ENCODE results near the gene ICAM3.

The ICAM3 gene

GRCh38 chr19:10292206-10292788, 47.1 kb downstream of the ICAM3 start:
- DNase-seq (ENCODE audit: low read depth in 2 of 2), result peak in 1 of 2 donors; percentile 62

DNA sequence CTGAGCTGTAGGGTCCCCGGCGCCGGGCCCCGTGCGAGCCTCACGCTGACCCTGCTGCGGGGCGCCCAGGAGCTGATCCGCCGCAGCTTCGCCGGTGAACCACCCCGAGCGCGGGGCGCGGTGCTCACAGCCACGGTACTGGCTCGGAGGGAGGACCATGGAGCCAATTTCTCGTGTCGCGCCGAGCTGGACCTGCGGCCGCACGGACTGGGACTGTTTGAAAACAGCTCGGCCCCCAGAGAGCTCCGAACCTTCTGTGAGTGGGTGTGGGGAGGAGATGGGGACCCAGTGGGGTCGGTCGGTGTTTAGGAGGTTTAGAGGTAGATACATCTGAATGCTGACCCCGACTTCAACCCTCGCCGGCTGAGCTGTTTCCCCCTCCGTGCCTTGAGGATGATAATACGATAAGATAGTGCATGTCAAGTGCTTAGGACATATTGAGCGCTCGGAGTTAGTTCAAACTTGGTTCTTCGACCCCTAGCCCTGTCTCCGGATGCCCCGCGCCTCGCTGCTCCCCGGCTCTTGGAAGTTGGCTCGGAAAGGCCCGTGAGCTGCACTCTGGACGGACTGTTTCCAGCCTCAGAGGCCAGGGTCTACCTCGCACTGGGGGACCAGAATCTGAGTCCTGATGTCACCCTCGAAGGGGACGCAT, 47.7 kb downstream of the ICAM3 start:
- DNase-seq (ENCODE audit: low read depth in 2 of 2), result no peak

DNA sequence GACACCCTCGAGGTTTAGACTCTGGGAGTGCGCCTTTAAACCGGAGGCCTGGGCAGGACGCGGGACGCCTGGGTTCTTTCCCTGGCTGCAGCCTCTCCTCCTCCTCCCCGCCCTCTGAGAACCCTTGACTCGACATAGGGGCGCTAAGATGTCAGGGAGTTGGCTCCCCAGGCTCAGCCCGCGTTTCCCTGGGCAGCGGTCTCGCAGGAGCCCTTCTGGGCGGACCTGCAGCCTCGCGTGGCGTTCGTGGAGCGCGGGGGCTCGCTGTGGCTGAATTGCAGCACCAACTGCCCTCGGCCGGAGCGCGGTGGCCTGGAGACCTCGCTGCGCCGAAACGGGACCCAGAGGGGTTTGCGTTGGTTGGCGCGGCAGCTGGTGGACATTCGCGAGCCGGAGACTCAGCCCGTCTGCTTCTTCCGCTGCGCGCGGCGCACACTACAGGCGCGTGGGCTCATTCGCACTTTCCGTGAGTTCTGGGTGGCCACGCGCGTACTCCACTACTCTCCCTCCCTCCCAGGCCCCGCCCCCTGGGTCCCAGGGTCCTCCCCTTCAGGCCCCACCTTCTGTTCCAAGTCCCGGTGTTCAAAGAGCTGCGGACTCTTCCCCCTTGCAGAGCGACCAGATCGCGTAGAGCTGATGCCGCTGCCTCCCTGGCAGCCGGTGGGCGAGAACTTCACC, 48.4 kb downstream of the ICAM3 start:
- DNase-seq (ENCODE audit: low read depth in 2 of 2), result no peak

- no peak for DNase-seq (ENCODE audit: low read depth in 2 of 2)
Observed at GRCh38 chr19:10290357-10290875, 49.0 kb downstream of the ICAM3 start.

DNA sequence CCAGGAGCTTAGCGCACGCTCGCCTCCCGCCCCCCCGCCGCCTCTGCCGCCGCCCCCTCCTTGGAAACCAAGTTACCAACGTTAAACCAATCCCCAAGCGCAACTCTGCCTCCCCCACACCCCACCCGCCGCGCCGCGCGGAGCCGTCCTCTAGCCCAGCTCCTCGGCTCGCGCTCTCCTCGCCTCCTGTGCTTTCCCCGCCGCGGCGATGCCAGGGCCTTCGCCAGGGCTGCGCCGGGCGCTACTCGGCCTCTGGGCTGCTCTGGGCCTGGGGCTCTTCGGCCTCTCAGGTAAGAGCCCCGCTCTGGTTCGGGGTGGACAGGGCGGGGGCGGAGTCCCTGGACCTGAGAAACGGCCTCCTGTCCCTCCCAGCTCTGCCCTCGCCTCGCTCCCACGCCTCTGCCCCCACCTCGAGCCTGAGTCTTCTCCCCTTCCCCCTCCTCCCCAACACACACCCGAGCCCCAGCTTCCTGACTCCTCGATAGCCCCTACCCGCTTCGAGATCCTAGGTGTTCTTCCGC, 49.5 kb downstream of the ICAM3 start, which contains the start of gene ICAM5:
Gene ICAM5 (plus strand): TSS at position 117 of the 521 bp plus-strand sequence. CDS start 92 bp downstream, at position 209.
- peak in 1 of 2 donors; percentile 57 for DNase-seq (ENCODE audit: low read depth in 2 of 2)

GRCh38 chr19:10289167-10289835, 50.1 kb downstream of the ICAM3 start:
- DNase-seq (ENCODE audit: low read depth in 2 of 2), result no peak

- DNase-seq (ENCODE audit: low read depth in 2 of 2), result no peak
Observed at GRCh38 chr19:10288662-10289166, 50.7 kb downstream of the ICAM3 start.

DNA sequence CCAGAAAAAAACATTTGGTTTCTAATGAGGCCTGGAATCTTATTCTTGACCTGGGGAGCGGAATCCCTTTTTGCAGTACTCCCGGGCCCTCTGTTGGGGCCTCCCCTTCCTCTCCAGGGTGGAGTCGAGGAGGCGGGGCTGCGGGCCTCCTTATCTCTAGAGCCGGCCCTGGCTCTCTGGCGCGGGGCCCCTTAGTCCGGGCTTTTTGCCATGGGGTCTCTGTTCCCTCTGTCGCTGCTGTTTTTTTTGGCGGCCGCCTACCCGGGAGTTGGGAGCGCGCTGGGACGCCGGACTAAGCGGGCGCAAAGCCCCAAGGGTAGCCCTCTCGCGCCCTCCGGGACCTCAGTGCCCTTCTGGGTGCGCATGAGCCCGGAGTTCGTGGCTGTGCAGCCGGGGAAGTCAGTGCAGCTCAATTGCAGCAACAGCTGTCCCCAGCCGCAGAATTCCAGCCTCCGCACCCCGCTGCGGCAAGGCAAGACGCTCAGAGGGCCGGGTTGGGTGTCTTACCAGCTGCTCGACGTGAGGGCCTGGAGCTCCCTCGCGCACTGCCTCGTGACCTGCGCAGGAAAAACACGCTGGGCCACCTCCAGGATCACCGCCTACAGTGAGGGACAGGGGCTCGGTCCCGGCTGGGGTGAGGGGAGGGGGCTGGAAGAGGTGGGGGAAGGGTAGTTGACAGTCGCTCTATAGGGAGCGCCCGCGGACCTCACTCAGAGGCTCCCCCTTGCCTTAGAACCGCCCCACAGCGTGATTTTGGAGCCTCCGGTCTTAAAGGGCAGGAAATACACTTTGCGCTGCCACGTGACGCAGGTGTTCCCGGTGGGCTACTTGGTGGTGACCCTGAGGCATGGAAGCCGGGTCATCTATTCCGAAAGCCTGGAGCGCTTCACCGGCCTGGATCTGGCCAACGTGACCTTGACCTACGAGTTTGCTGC, 52.4 kb downstream of the ICAM3 start, which contains the start of gene ICAM4:
Gene ICAM4 (plus strand): TSS at position 153 of the 935 bp plus-strand sequence. CDS start 58 bp downstream, at position 211.
- DNase-seq (ENCODE audit: low read depth in 2 of 2), result no peak

DNA sequence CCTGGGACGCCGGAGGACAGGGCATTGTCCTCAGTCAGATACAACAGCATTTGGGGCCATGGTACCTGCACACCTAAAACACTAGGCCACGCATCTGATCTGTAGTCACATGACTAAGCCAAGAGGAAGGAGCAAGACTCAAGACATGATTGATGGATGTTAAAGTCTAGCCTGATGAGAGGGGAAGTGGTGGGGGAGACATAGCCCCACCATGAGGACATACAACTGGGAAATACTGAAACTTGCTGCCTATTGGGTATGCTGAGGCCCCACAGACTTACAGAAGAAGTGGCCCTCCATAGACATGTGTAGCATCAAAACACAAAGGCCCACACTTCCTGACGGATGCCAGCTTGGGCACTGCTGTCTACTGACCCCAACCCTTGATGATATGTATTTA, 54.0 kb downstream of the ICAM3 start:
- DNase-seq (ENCODE audit: low read depth in 2 of 2), result no peak

- DNase-seq (ENCODE audit: low read depth in 2 of 2), result no peak
Observed at GRCh38 chr19:10284960-10285278, 54.5 kb downstream of the ICAM3 start.

DNA sequence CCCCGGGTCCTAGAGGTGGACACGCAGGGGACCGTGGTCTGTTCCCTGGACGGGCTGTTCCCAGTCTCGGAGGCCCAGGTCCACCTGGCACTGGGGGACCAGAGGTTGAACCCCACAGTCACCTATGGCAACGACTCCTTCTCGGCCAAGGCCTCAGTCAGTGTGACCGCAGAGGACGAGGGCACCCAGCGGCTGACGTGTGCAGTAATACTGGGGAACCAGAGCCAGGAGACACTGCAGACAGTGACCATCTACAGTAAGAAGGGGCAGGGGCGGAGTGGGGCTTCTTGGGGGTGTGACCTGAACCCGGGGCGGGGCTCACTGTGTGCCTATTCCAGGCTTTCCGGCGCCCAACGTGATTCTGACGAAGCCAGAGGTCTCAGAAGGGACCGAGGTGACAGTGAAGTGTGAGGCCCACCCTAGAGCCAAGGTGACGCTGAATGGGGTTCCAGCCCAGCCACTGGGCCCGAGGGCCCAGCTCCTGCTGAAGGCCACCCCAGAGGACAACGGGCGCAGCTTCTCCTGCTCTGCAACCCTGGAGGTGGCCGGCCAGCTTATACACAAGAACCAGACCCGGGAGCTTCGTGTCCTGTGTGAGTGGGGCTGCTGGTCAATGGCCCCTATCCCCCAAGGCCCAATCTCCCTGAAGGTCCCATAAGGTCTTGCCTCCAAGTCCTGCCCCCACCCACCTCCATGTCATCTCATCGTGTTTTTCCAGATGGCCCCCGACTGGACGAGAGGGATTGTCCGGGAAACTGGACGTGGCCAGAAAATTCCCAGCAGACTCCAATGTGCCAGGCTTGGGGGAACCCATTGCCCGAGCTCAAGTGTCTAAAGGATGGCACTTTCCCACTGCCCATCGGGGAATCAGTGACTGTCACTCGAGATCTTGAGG, 55.1 kb downstream of the ICAM3 start:
- no peak for DNase-seq (ENCODE audit: low read depth in 2 of 2)
